Measurements from ENCODE around the gene PNKP.

Gene PNKP

GRCh38 chr19:49889687-49890348, 22.4 kb upstream of the PNKP start:
- peak; percentile 17 for DNase-seq

- no peak for DNase-seq
Measured at GRCh38 chr19:49889038-49889686, 21.8 kb upstream of the PNKP start.

DNA sequence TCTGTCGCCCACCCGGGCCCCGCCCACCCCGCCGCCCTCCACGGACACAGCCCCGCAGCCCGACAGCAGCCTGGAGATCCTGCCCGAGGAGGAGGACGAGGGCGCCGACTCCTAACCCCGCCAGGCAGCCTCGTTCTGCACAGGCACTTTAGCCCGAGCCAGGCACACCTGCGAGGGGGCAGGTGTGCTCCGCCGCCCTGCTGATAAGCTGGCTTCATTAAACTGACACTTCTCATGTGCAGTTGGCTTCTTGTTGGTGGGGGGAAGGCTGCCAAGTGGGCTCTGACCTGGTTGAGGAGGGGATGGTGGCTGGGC, 21.1 kb upstream of the PNKP start:
- no peak for DNase-seq

GRCh38 chr19:49887665-49888509, 20.5 kb upstream of the PNKP start:
- DNase-seq, result peak; percentile 33

GRCh38 chr19:49887037-49887664, 19.8 kb upstream of the PNKP start:
- DNase-seq, result no peak

- no peak for DNase-seq
Measured at GRCh38 chr19:49884760-49885159, 17.4 kb upstream of the PNKP start.

DNA sequence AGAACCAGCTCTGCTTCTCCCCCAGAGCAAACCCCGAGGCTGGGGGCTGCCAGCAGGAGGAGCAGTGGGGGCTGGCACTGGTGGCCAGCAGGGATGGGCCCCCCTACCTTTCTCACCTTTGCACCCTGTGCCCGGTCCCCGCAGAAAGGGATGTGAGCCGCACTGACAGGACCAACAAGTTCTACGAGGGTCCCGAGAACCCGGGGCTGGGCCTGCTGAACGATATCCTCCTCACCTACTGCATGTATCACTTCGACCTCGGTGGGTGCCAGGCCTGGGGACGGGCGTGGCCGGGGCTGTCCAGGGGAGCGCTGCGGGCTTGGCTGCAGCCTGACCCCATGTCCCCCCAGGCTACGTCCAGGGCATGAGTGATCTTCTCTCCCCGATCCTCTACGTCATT, 16.7 kb upstream of the PNKP start:
- DNase-seq, result no peak

DNA sequence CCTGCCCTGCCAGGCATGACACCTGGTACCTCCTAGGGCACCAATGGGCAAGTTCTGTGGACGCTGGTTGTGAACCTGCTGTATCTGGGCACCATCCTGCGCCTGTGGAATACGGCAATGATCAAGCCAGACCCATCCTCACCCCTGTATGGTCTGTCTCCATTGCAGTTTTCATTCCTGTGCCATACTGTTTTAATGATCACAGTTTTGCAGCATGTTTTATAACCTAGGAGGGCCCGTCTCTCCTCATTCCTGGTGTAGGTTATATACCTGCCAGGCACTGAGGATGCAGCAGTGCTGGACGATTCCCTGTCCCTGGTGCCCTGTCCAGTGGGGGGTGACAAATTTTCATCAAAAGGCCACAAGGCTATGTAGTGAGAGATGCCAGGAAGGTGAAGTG, 15.7 kb upstream of the PNKP start:
- no peak for DNase-seq

DNA sequence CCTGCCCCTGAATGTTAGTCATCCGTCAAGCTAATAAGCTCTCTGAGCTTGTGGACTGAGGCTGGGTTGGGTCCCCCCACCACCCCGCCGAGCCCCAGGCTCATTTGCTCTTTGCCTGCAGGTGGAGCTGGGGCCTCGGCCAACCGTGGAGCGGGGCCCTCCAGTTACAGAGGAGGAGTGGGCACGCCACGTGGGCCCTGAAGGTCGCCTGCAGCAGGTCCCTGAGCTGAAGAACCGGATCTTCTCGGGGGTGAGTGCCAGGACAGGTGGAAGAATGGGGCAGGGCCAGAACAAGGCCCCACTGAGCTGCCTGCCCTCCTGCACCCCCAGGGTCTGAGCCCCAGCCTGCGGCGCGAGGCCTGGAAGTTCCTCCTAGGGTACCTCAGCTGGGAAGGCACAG, 15.3 kb upstream of the PNKP start:
- DNase-seq, result no peak

GRCh38 chr19:49881672-49882394, 14.5 kb upstream of the PNKP start:
- no peak for DNase-seq

DNA sequence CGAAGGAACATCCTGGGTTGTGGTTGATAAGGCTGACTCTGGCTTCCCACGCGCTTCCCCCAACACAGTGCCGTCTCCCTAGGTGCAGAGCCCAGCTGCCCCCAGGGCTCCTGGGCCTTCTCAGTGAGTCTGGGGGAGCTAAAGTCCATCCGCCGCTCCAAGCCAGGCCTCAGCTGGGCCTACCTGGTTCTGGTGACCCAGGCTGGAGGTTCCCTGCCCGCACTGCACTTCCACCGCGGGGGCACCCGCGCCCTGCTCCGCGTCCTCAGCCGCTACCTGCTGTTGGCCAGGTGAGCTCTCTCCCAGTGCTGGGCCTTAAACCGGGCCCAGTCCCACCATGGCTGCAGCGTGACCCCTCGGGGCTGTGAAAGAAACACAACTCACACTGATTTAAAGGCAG, 13.8 kb upstream of the PNKP start:
- DNase-seq, result no peak

GRCh38 chr19:49880162-49880869, 12.9 kb upstream of the PNKP start:
- no peak for DNase-seq

- DNase-seq, result no peak
Measured at GRCh38 chr19:49879243-49879963, 12.0 kb upstream of the PNKP start.

- no peak for DNase-seq
Measured at GRCh38 chr19:49878744-49879070, 11.3 kb upstream of the PNKP start.

GRCh38 chr19:49877879-49878743, 10.7 kb upstream of the PNKP start:
- peak; percentile 95 for DNase-seq

GRCh38 chr19:49877020-49877878, 9.9 kb upstream of the PNKP start, which contains the start of the genes AKT1S1 and TBC1D17:
Gene AKT1S1, minus strand, starts transcription at chr19:49877355. Its CDS starts 4,060 bp downstream, at chr19:49873295.
Gene TBC1D17, plus strand, starts transcription at chr19:49877702. Its CDS starts 22 bp downstream, at chr19:49877724.
- peak; percentile 100 for DNase-seq

- DNase-seq, result peak; percentile 99
Measured at GRCh38 chr19:49876422-49877019, 9.1 kb upstream of the PNKP start.

DNA sequence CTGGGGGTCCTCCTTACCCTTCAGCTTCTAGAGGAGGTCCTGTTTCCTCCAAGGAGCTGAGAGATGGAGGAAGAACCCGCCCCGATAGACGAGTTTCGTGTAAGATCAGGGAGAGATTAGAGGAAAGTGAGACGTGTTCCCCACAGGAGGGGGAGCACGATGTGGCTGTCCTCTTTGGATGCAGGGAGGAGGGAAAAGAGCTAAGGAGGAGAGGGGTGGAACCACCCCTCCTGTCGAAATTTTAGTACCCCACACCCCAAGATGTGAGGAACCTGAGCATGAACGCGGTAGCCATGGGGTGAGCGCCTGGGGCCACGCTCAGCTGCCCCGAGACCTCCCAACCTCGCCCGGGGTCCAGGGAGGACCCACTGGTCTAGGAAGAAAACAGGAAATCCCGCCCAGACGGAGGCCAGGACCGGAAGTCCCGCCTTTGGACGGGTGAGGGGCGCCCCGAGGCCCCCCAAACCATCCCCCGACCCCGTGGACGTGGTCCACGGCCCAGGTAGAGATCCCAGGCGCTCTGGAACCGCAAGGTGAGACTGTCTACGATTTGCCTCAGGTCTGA, 8.6 kb upstream of the PNKP start:
- DNase-seq, result peak; percentile 25

GRCh38 chr19:49875177-49875576, 7.8 kb upstream of the PNKP start:
- no peak for DNase-seq

All from NCI-H748 treated with DMSO at 0.1 percent for 48 hours (cell line).